A549 (cell line): ENCODE results near the gene DNAJC5G.

ENCODE experiments used
- CBX8 ChIP-seq: fragments of 200-600 bp; sonication (generic); IDR thresholded peaks from 2 replicates; pipeline ENCODE4 v1.6.1; 2016
- HOXB13 ChIP-seq: fragments of 250-450 bp; sonication (Bioruptor Pico); IDR thresholded peaks from 2 replicates; pipeline ENCODE4 v1.5.0; 2020; ENCODE audit warnings: low read depth, mild to moderate bottlenecking, moderate library complexity
- POLR2A ChIP-seq: IDR thresholded peaks from 2 replicates; pipeline ENCODE4 v1.6.1; 2012; ENCODE audit warnings: mild to moderate bottlenecking, low read length
- ZFP36 ChIP-seq: fragments of 450-650 bp; IDR thresholded peaks from 2 replicates; pipeline ENCODE4 v1.6.1; 2014; ENCODE audit warnings: borderline replicate concordance; ENCODE audit not compliant: partially characterized antibody
- TF ChIP-seq, protein P1 (sequence below): fragments of >200 bp; sonication (Bioruptor Twin); formaldehyde crosslinking; IDR thresholded peaks from 3 replicates; pipeline ENCODE4 v1.5.1; 2016
- TF ChIP-seq, protein P2 (sequence below): fragments of 150-350 bp; IDR thresholded peaks from 2 replicates; pipeline ENCODE4 v1.6.1; 2014; ENCODE audit warnings: low read depth, mild to moderate bottlenecking, low read length

GRCh38 chr2:27225526-27225925 is 49.7 kb upstream of the DNAJC5G start:
- TF ChIP-seq, protein P1, sequence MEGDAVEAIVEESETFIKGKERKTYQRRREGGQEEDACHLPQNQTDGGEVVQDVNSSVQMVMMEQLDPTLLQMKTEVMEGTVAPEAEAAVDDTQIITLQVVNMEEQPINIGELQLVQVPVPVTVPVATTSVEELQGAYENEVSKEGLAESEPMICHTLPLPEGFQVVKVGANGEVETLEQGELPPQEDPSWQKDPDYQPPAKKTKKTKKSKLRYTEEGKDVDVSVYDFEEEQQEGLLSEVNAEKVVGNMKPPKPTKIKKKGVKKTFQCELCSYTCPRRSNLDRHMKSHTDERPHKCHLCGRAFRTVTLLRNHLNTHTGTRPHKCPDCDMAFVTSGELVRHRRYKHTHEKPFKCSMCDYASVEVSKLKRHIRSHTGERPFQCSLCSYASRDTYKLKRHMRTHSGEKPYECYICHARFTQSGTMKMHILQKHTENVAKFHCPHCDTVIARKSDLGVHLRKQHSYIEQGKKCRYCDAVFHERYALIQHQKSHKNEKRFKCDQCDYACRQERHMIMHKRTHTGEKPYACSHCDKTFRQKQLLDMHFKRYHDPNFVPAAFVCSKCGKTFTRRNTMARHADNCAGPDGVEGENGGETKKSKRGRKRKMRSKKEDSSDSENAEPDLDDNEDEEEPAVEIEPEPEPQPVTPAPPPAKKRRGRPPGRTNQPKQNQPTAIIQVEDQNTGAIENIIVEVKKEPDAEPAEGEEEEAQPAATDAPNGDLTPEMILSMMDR = no peak
- TF ChIP-seq ZFP36 (no peak), POLR2A (no peak), CBX8 (no peak), HOXB13 (CRISPR knock-in tag) (no peak)
- TF ChIP-seq, protein P2, sequence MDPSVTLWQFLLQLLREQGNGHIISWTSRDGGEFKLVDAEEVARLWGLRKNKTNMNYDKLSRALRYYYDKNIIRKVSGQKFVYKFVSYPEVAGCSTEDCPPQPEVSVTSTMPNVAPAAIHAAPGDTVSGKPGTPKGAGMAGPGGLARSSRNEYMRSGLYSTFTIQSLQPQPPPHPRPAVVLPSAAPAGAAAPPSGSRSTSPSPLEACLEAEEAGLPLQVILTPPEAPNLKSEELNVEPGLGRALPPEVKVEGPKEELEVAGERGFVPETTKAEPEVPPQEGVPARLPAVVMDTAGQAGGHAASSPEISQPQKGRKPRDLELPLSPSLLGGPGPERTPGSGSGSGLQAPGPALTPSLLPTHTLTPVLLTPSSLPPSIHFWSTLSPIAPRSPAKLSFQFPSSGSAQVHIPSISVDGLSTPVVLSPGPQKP = no peak
